K562 (cell line): ENCODE results near the gene CBFA2T3.

Experiments
- CBX5 ChIP-seq: IDR thresholded peaks from 2 replicates; pipeline ENCODE4 v1.6.1; 2014; ENCODE audit warnings: low read depth, borderline replicate concordance
- JUN ChIP-seq, 2 experiments: sonication (generic) in 1 of 2; formaldehyde crosslinking in 1 of 2; IDR thresholded peaks; 2 replicates each; pipeline versions ENCODE4 v1.6.1 to v1.8.0; 2012 to 2022; ENCODE audit warnings: borderline replicate concordance in 2 of 2, mild to moderate bottlenecking in 2 of 2, improper control_type of control experiment in 1 of 2, low read depth in 1 of 2, low read length in 1 of 2, missing genetic modification reagents in 1 of 2
- SNRNP70 ChIP-seq: fragments of 200-400 bp; formaldehyde crosslinking; optimal IDR thresholded peaks from 2 replicates; pipeline ENCODE3; 2017; ENCODE audit warnings: low read depth, low read length
- TAF1 ChIP-seq: IDR thresholded peaks from 2 replicates; pipeline ENCODE4 v1.6.1; 2011; ENCODE audit warnings: mild to moderate bottlenecking, low read length, moderate library complexity; ENCODE audit not compliant: insufficient read depth, control insufficient read depth, severe bottlenecking; ENCODE audit errors: extremely low read depth
- TGIF2 ChIP-seq: sonication (generic); formaldehyde crosslinking; IDR thresholded peaks from 2 replicates; pipeline ENCODE4 v1.8.1; 2022; ENCODE audit warnings: mild to moderate bottlenecking, missing genetic modification reagents, moderate library complexity
- ZNF316 ChIP-seq: fragments of 450-650 bp; IDR thresholded peaks from 2 replicates; pipeline ENCODE4 v1.6.1; 2016
- TF ChIP-seq, protein P1 (sequence below), 3 experiments: IDR thresholded peaks in 2 of 3; conservative IDR thresholded peaks in 1 of 3; 2 replicates each; pipeline ENCODE4 v1.5.1; 2011 to 2012; ENCODE audit warnings: low read length in 3 of 3, mild to moderate bottlenecking in 3 of 3, control low read depth in 2 of 3, improper control_type of control experiment in 1 of 3, inconsistent platforms in 1 of 3, low read depth in 1 of 3, mixed read lengths in 1 of 3, moderate library complexity in 1 of 3; ENCODE audit not compliant: insufficient read depth in 2 of 3
- TF ChIP-seq, protein P2 (sequence below): fragments of 250-450 bp; sonication (Bioruptor Pico); IDR thresholded peaks from 2 replicates; pipeline ENCODE4 v1.4.0; 2020
- TF ChIP-seq, protein P3 (sequence below): sonication (generic); formaldehyde crosslinking; IDR thresholded peaks from 2 replicates; pipeline ENCODE4 v1.9.0; 2022; ENCODE audit warnings: mild to moderate bottlenecking, missing genetic modification reagents

DNA sequence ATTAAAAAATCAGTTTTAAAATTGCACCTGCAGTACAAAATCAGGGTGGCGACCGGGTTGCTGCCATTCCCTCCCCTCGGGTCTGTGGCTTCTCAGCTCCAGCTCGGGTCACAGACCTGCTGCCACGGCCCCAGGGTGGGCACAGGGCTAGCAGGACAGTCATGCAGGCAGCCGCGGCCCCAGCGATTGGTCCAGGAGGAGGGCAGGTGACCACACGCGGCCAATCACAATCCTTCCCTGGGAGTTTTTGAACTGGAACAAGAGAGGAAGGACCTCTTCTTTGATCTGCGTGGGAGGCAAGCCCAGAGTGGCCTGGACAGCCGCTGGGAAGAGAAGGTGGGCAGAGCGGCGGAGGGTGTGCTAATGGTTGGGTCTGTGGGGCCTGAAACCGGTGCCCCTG, 25.5 kb downstream of the CBFA2T3 start:
- TF ChIP-seq, protein P1, sequence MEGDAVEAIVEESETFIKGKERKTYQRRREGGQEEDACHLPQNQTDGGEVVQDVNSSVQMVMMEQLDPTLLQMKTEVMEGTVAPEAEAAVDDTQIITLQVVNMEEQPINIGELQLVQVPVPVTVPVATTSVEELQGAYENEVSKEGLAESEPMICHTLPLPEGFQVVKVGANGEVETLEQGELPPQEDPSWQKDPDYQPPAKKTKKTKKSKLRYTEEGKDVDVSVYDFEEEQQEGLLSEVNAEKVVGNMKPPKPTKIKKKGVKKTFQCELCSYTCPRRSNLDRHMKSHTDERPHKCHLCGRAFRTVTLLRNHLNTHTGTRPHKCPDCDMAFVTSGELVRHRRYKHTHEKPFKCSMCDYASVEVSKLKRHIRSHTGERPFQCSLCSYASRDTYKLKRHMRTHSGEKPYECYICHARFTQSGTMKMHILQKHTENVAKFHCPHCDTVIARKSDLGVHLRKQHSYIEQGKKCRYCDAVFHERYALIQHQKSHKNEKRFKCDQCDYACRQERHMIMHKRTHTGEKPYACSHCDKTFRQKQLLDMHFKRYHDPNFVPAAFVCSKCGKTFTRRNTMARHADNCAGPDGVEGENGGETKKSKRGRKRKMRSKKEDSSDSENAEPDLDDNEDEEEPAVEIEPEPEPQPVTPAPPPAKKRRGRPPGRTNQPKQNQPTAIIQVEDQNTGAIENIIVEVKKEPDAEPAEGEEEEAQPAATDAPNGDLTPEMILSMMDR (IDR thresholded peaks at IDR 0.05 in 2 of 3, conservative IDR thresholded peaks at IDR 0.05 in 1 of 3; ENCODE audit: insufficient read depth in 2 of 3, low read depth in 1 of 3, low read length in 3 of 3) = no peak
- TF ChIP-seq, protein P2, sequence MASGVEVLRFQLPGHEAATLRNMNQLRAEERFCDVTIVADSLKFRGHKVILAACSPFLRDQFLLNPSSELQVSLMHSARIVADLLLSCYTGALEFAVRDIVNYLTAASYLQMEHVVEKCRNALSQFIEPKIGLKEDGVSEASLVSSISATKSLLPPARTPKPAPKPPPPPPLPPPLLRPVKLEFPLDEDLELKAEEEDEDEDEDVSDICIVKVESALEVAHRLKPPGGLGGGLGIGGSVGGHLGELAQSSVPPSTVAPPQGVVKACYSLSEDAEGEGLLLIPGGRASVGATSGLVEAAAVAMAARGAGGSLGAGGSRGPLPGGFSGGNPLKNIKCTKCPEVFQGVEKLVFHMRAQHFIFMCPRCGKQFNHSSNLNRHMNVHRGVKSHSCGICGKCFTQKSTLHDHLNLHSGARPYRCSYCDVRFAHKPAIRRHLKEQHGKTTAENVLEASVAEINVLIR (CRISPR knock-in tag) = no peak
- TF ChIP-seq TGIF2 (CRISPR knock-in tag) (no peak), TAF1 (no peak), SNRNP70 (no peak), JUN (IDR thresholded peaks at IDR 0.05; ENCODE audit: borderline replicate concordance, low read depth, low read length) (no peak), JUN (CRISPR knock-in tag; IDR thresholded peaks at IDR 0.05; ENCODE audit: borderline replicate concordance) (no peak), ZNF316 (no peak), CBX5 (no peak)
- TF ChIP-seq, protein P3, sequence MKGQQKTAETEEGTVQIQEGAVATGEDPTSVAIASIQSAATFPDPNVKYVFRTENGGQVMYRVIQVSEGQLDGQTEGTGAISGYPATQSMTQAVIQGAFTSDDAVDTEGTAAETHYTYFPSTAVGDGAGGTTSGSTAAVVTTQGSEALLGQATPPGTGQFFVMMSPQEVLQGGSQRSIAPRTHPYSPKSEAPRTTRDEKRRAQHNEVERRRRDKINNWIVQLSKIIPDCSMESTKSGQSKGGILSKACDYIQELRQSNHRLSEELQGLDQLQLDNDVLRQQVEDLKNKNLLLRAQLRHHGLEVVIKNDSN (CRISPR knock-in tag) = peak; percentile 88
